Colonic mucosa (tissue), 4 donors: Measurements from ENCODE around the gene TEX14. TPM values are rescaled to one million over a fixed set of nuclear protein-coding genes. Genes with fewer than 3 reads are reported as not detected.

ENCODE experiments used
- DNase-seq: peaks from one replicate; pipeline ENCODE4 v3.0.0-alpha.2; 2020
- H3K27ac ChIP-seq: fragments of 200-600 bp; one replicate; pipeline ENCODE4 v1.8.0; 2021
- H3K27me3 ChIP-seq: fragments of 200-600 bp; one replicate; pipeline ENCODE4 v1.8.0; 2021
- H3K36me3 ChIP-seq: fragments of 200-600 bp; one replicate; pipeline ENCODE4 v1.8.0; 2021
- H3K4me1 ChIP-seq: fragments of 200-600 bp; one replicate; pipeline ENCODE4 v1.8.0; 2021; ENCODE audit warnings: mild to moderate bottlenecking
- H3K4me3 ChIP-seq: fragments of 200-600 bp; one replicate; pipeline ENCODE4 v1.8.0; 2021
- H3K9ac ChIP-seq, 2 donors: one replicate each; pipeline ENCODE4 v1.7.0; 2013; ENCODE audit warnings: control low read depth in 2 of 2, low read depth in 2 of 2, low read length in 2 of 2
- H3K9me3 ChIP-seq: fragments of 200-600 bp; one replicate; pipeline ENCODE4 v1.8.0; 2021
- intact Hi-C: fragments of 100-400 bp; cut with DNase I; formaldehyde crosslinking; loops from one replicate; pipeline ENCODE4 v1.14.1; 2022
- total RNA-seq, 2 donors: library from RNA; stranded (reverse); fragmentation: NEBNext Ultra II Directional in 1 of 2; extraction: Animal tissue kit (Norgen Biotek cat#: 25700) in 1 of 2; gene quantifications; one replicate each; pipeline ENCODE4 v1.2.1, GENCODE V29; 2021
- TF ChIP-seq, protein P1 (sequence below): fragments of 200-600 bp; IDR thresholded peaks from one replicate; pipeline ENCODE4 v1.8.0; 2022; ENCODE audit warnings: antibody characterized with exemption, mild to moderate bottlenecking
- donor health status: healthy.
- donor health status: DM: no; HTN: no; CAD: no.
- donor health status: DM: no; HTN: no; CAD: no.

The TEX14 gene
- total RNA-seq, 2 donors from 2014 or later = 0.10 TPM; not detected in 1

GRCh38 chr17:58597371-58597770, 94.5 kb downstream of the TEX14 start:
- Histone ChIP-seq H3K27ac (no peak overlapping the region), H3K9me3 (no peaks in the 10 kb centered on the region), H3K36me3 (no peaks in the 10 kb centered on the region), H3K4me3 (no peak overlapping the region), H3K4me1 (no peaks in the 10 kb centered on the region), H3K27me3 (no peaks in the 10 kb centered on the region), H3K9ac (no peak overlapping the region)
- DNase-seq = no peak
- TF ChIP-seq, protein P1, sequence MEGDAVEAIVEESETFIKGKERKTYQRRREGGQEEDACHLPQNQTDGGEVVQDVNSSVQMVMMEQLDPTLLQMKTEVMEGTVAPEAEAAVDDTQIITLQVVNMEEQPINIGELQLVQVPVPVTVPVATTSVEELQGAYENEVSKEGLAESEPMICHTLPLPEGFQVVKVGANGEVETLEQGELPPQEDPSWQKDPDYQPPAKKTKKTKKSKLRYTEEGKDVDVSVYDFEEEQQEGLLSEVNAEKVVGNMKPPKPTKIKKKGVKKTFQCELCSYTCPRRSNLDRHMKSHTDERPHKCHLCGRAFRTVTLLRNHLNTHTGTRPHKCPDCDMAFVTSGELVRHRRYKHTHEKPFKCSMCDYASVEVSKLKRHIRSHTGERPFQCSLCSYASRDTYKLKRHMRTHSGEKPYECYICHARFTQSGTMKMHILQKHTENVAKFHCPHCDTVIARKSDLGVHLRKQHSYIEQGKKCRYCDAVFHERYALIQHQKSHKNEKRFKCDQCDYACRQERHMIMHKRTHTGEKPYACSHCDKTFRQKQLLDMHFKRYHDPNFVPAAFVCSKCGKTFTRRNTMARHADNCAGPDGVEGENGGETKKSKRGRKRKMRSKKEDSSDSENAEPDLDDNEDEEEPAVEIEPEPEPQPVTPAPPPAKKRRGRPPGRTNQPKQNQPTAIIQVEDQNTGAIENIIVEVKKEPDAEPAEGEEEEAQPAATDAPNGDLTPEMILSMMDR = no peak
- intact Hi-C loops = no loop called here

GRCh38 chr17:58595194-58595792, 96.6 kb downstream of the TEX14 start:
- no peak overlapping the region for H3K27ac ChIP-seq
- H3K4me1 ChIP-seq = no peaks in the 10 kb centered on the region
- no peak for DNase-seq
- intact Hi-C loops = no loop called here
- H3K9me3 ChIP-seq = no peaks in the 10 kb centered on the region
- H3K27me3 ChIP-seq = no peaks in the 10 kb centered on the region
- no peak overlapping the region for H3K9ac ChIP-seq
- TF ChIP-seq, protein P1 = no peak
- no peaks in the 10 kb centered on the region for H3K36me3 ChIP-seq
- no peak overlapping the region for H3K4me3 ChIP-seq

DNA sequence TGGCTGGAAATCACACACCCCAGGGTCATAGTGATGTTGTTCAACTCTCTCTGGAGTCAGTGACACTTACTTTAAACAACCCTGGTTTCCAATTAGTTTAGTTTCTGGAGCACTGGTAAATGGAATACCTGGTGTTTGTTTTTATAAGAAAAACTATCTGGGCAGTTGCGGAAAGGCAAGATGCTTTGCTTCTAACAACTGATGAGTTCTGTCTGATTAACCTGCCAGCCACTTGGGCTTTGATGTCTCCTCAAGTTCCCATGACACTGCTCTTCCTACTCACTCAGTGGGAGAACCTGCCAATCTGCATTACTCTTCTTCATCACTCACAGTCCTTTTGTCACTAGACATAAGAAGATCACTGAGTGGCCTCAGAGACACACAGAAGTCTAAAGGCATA, 98.7 kb downstream of the TEX14 start:
- Histone ChIP-seq H3K4me1 (no peaks in the 10 kb centered on the region), H3K9ac (no peak overlapping the region), H3K27me3 (no peaks in the 10 kb centered on the region), H3K36me3 (no peaks in the 10 kb centered on the region), H3K9me3 (no peaks in the 10 kb centered on the region), H3K27ac (no peak overlapping the region), H3K4me3 (no peak overlapping the region)
- intact Hi-C loops = no loop called here
- TF ChIP-seq, protein P1 = no peak
- no peak for DNase-seq

GRCh38 chr17:58591455-58591854, 100.4 kb downstream of the TEX14 start:
- no peak for DNase-seq
- H3K9ac ChIP-seq = no peak overlapping the region
- no peaks in the 10 kb centered on the region for H3K36me3 ChIP-seq
- intact Hi-C loops = no loop called here
- H3K4me1 ChIP-seq = no peaks in the 10 kb centered on the region
- H3K4me3 ChIP-seq = no peak overlapping the region
- no peak overlapping the region for H3K27ac ChIP-seq
- TF ChIP-seq, protein P1 = no peak
- no peaks in the 10 kb centered on the region for H3K9me3 ChIP-seq
- no peaks in the 10 kb centered on the region for H3K27me3 ChIP-seq

- no peaks in the 10 kb centered on the region for H3K9me3 ChIP-seq
- no peaks in the 10 kb centered on the region for H3K27me3 ChIP-seq
- no peak for DNase-seq
- no peaks in the 10 kb centered on the region for H3K36me3 ChIP-seq
- H3K4me1 ChIP-seq = no peaks in the 10 kb centered on the region
- intact Hi-C loops = no loop called here
- no peak overlapping the region for H3K4me3 ChIP-seq
- TF ChIP-seq, protein P1 = no peak
- H3K27ac ChIP-seq = no peak overlapping the region
- H3K9ac ChIP-seq = no peak overlapping the region
These were observed 101.5 kb downstream of the TEX14 start for GRCh38 chr17:58590377-58590776.
